Stomach (tissue), 9 donors: ENCODE results near the gene NAALADL2. TPM values are rescaled to one million over a fixed set of nuclear protein-coding genes. Genes with fewer than 3 reads are reported as not detected.

Experiments
- DNase-seq, 2 donors: peaks; one replicate each; pipeline versions ENCODE4 v3.0.0 to v3.0.0-alpha.2; 2013 to 2019
- H3K27ac ChIP-seq, 5 donors: fragments of 200-600 bp in 4 of 5; sonication (generic) in 4 of 5; one replicate each; pipeline ENCODE4 v1.5.1; 2013 to 2019; ENCODE audit warnings: mild to moderate bottlenecking in 1 of 5, moderate library complexity in 1 of 5
- H3K27me3 ChIP-seq, 3 donors: fragments of 200-600 bp; sonication (generic); one replicate each; pipeline ENCODE4 v1.5.1; 2017 to 2019; ENCODE audit warnings: mixed run types in 1 of 3
- H3K36me3 ChIP-seq, 4 donors: fragments of 200-600 bp; sonication (generic); 1 replicate in 3 of 4; 2 replicates in 1 of 4; pipeline ENCODE4 v1.5.1; 2016 to 2019
- H3K4me1 ChIP-seq, 4 donors: fragments of 200-600 bp; sonication (generic); one replicate each; pipeline ENCODE4 v1.5.1; 2016 to 2019
- H3K4me3 ChIP-seq, 4 donors: fragments of 200-600 bp; sonication (generic) in 3 of 4; one replicate each; pipeline ENCODE4 v1.5.1; 2016 to 2019; ENCODE audit warnings: mild to moderate bottlenecking in 1 of 4
- H3K9me3 ChIP-seq, 4 donors: fragments of 200-600 bp; sonication (generic); one replicate each; pipeline ENCODE4 v1.5.1; 2016 to 2019
- CTCF ChIP-seq, 7 experiments: fragments of 450-650 bp in 4 of 7; fragments of 200-600 bp in 3 of 7; sonication (generic) in 3 of 7; IDR thresholded peaks; one replicate each; pipeline ENCODE4 v1.5.1; 2016 to 2019; ENCODE audit warnings: antibody characterized with exemption in 7 of 7, control low read depth in 2 of 7, mild to moderate bottlenecking in 1 of 7
- EP300 ChIP-seq: sonication (generic); formaldehyde crosslinking; IDR thresholded peaks from one replicate; pipeline ENCODE4 v1.6.1; 2017; ENCODE audit warnings: antibody characterized with exemption
- POLR2A ChIP-seq, 4 donors: fragments of 450-650 bp; IDR thresholded peaks; one replicate each; pipeline ENCODE4 v1.6.1; 2016; ENCODE audit warnings: antibody characterized with exemption in 4 of 4, control low read depth in 2 of 4, mild to moderate bottlenecking in 1 of 4, moderate library complexity in 1 of 4
- POLR2AphosphoS5 ChIP-seq, 3 donors: sonication (generic); formaldehyde crosslinking; IDR thresholded peaks; one replicate each; pipeline ENCODE4 v1.6.1; 2016; ENCODE audit warnings: antibody characterized with exemption in 3 of 3
- whole genome bisulfite sequencing, 5 donors: extraction: QIAGEN DNeasy Blood & Tissue Kit in 3 of 5; methylation state at CpG; one replicate each; pipeline versions ENCODE4 v1.1.5 to v1.1.7; 2013 to 2018; 5-methylcytosine and 5-hydroxymethylcytosine counted together
- intact Hi-C: fragments of 100-400 bp; cut with DNase I; formaldehyde crosslinking; loops from one replicate; pipeline ENCODE4 v1.15.1; 2023; ENCODE audit warnings: low total_unique reads
- polyA plus RNA-seq, 3 donors: library from polyadenylated mRNA; stranded (reverse); fragments of 200-250 nt; gene quantifications; one replicate each; pipeline ENCODE4 v1.2.3, GENCODE V29; 2013
- total RNA-seq, 5 donors: library from RNA; depleted of rRNA; stranded (reverse); fragments of >200 nt; gene quantifications; one replicate each; pipeline versions ENCODE4 v1.1.0 to v1.2.3, GENCODE V29; 2014 to 2016
- donor health status: healthy with polysubstance abuse.
- donor health status: Bipolar disorder and iron deficiency.
- donor health status: healthy.

Gene NAALADL2
- total and polyA plus RNA-seq, 8 donors, result 0.58 to 43.7 (median 5.4) TPM

DNA sequence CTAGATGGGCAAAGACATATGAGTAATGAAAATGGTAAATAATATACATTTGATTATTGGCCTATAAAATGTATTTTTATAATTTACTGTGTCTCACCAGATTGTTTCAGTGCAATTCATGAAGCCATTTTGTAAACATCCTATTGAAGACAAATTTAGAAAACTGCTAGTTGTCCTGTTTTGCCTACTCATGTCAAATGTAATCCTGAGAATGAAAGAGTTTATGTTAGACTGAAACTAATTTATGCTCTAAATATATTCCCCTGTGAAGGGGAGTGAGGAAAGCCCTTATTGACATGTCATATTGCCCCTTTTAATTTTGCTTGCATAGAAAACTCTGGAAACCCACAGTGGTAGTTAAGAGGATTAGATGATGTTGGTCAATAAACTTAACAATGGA is 610.0 kb downstream of the NAALADL2 start:
- Histone ChIP-seq H3K4me1 (no peaks in the 10 kb centered on the region), H3K36me3 (no peaks in the 10 kb centered on the region), H3K9me3 (no peaks in the 10 kb centered on the region), H3K4me3 (no peak overlapping the region), H3K27me3 (no peaks in the 10 kb centered on the region), H3K27ac (no peak overlapping the region)
- TF ChIP-seq POLR2AphosphoS5 (IDR thresholded peaks at IDR 0.05) (no peak), CTCF (IDR thresholded peaks at IDR 0.05) (no peak), POLR2A (IDR thresholded peaks at IDR 0.05) (no peak), EP300 (no peak)
- intact Hi-C loops, result no loop called here
- DNase-seq, result no peak

- WGBS, 5 donors, result 91 to 97% (median 94%) methylated on average over 4 of the region's 4 CpGs
- Histone ChIP-seq H3K27me3 (no peaks in the 10 kb centered on the region), H3K27ac (no peak overlapping the region), H3K4me3 (no peak overlapping the region), H3K4me1 (no peaks in the 10 kb centered on the region), H3K9me3 (no peaks in the 10 kb centered on the region), H3K36me3 (no peaks in the 10 kb centered on the region)
- no peak for DNase-seq
- TF ChIP-seq POLR2AphosphoS5 (IDR thresholded peaks at IDR 0.05) (no peak), EP300 (no peak), POLR2A (IDR thresholded peaks at IDR 0.05) (no peak), CTCF (IDR thresholded peaks at IDR 0.05) (no peak)
- intact Hi-C loops, result no loop called here
These were observed 616.6 kb downstream of the NAALADL2 start for GRCh38 chr3:175475765-175476164.

DNA sequence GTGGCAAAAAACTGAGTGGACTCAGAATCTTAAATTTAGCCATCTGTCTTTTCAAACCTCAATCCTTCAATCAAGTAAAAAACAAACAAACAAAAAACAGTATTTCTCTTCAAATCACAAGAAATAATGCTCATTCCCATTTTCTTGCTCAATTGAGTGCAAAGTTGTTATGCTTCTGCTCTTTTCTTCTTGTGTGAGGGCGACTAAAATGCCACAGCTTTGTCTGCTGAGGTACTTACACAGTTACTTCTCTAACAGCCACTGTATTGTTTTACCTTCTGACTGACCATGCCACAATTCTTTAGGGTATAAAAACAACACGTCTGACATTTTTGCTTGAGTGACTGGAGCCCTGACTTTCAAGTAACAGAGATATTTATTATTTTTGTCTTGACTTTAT is 617.4 kb downstream of the NAALADL2 start:
- 41 to 63% (median 46%) methylated on average over 2 of the region's 2 CpGs for WGBS, 5 donors
- no peak for DNase-seq
- no peaks in the 10 kb centered on the region for H3K36me3 ChIP-seq
- H3K27me3 ChIP-seq, result no peaks in the 10 kb centered on the region
- no peaks in the 10 kb centered on the region for H3K4me1 ChIP-seq
- no peak overlapping the region for H3K4me3 ChIP-seq
- no peaks in the 10 kb centered on the region for H3K9me3 ChIP-seq
- no peak overlapping the region for H3K27ac ChIP-seq
- intact Hi-C loops, result no loop called here
- TF ChIP-seq POLR2AphosphoS5 (IDR thresholded peaks at IDR 0.05) (no peak), CTCF (IDR thresholded peaks at IDR 0.05) (no peak), POLR2A (IDR thresholded peaks at IDR 0.05) (no peak), EP300 (no peak)

GRCh38 chr3:175477651-175478224 is 618.6 kb downstream of the NAALADL2 start:
- intact Hi-C loops, result no loop called here
- Histone ChIP-seq H3K9me3 (no peaks in the 10 kb centered on the region), H3K27me3 (no peaks in the 10 kb centered on the region), H3K4me1 (no peaks in the 10 kb centered on the region), H3K36me3 (no peaks in the 10 kb centered on the region), H3K4me3 (no peak overlapping the region), H3K27ac (no peak overlapping the region)
- 80 to 89% (median 81%) methylated on average over 2 of the region's 2 CpGs for WGBS, 5 donors
- DNase-seq, result no peak
- TF ChIP-seq CTCF (IDR thresholded peaks at IDR 0.05) (no peak), EP300 (no peak), POLR2AphosphoS5 (IDR thresholded peaks at IDR 0.05) (no peak), POLR2A (IDR thresholded peaks at IDR 0.05) (no peak)
